ENCODE measurements around the gene TSC22D1. TPM values are rescaled to one million over a fixed set of nuclear protein-coding genes. Genes with fewer than 3 reads are reported as not detected.

The TSC22D1 gene
- total and polyA plus RNA-seq, 12 donors, result 28.5 to 113 (median 59.8) TPM

GRCh38 chr13:44437356-44438233, 138.5 kb downstream of the TSC22D1 start:
- Histone ChIP-seq H3K36me3 (replicated peaks in 1 of 2) (peaks cover 0 to 19% of the 10 kb centered on the region in 2 donors), H3K9me3 (replicated peaks in 1 of 3) (no peaks in the 10 kb centered on the region), H3K27me3 (no peaks in the 10 kb centered on the region), H3K27ac (peak overlapping the region in 4 of 5 donors; percentile 71 to 96 (median 92)), H3K4me1 (replicated peaks in 1 of 2) (peaks cover 4 to 33% of the 10 kb centered on the region in 2 donors), H3K4me3 (peak overlapping the region in 2 of 4 donors; percentile 66 to 75)
- intact Hi-C loops (cut with DNase I), result loop anchor here (5.0 to 10.0 kb wide), 5 partner anchors 193 to 390 kb away; no protein-coding TSS in a partner anchor
- WGBS, 4 donors, result 1 to 3% (median 2%) methylated on average over 5 of the region's 5 CpGs
- DNase-seq, result no peak
- TF ChIP-seq CTCF (IDR thresholded peaks at IDR 0.05) (peak; percentile 32 to 77 (median 58)), POLR2A (IDR thresholded peaks at IDR 0.05) (no peak)

GRCh38 chr13:44436589-44437337, 139.4 kb downstream of the TSC22D1 start:
- H3K36me3 ChIP-seq (replicated peaks in 1 of 2), result peaks cover 0 to 19% of the 10 kb centered on the region in 2 donors
- peak; percentile 98 to 100 for TF ChIP-seq POLR2A (IDR thresholded peaks at IDR 0.05)
- TF ChIP-seq CTCF (IDR thresholded peaks at IDR 0.05), result no peak
- H3K27ac ChIP-seq, result peak overlapping the region; percentile 65 to 96 (median 88)
- intact Hi-C loops (cut with DNase I), result loop anchor here (5.0 to 10.0 kb wide), 5 partner anchors 192 to 389 kb away; no protein-coding TSS in a partner anchor
- WGBS, 4 donors, result 0% methylated on average over 22 to 38 of the region's 38 CpGs
- H3K27me3 ChIP-seq, result no peaks in the 10 kb centered on the region
- peaks cover 4 to 37% of the 10 kb centered on the region in 2 donors for H3K4me1 ChIP-seq (replicated peaks in 1 of 2)
- peak; percentile 94 to 98 (median 96) for DNase-seq
- H3K9me3 ChIP-seq (replicated peaks in 1 of 3), result no peaks in the 10 kb centered on the region
- H3K4me3 ChIP-seq, result peak overlapping the region in 3 of 4 donors; percentile 66 to 85 (median 75)

GRCh38 chr13:44435919-44436510, 140.1 kb downstream of the TSC22D1 start:
- H3K9me3 ChIP-seq (replicated peaks in 1 of 3), result no peaks in the 10 kb centered on the region
- H3K4me1 ChIP-seq (replicated peaks in 1 of 2), result peaks cover 4 to 37% of the 10 kb centered on the region in 2 donors
- H3K27me3 ChIP-seq, result no peaks in the 10 kb centered on the region
- peak overlapping the region; percentile 72 to 96 (median 88) for H3K27ac ChIP-seq
- no peak for DNase-seq
- H3K4me3 ChIP-seq, result peak overlapping the region; percentile 18 to 85 (median 70)
- H3K36me3 ChIP-seq (replicated peaks in 1 of 2), result peaks cover 0 to 19% of the 10 kb centered on the region in 2 donors
- 0 to 3% (median 1%) methylated on average over 9 of the region's 9 CpGs for WGBS, 4 donors
- TF ChIP-seq POLR2A (IDR thresholded peaks at IDR 0.05) (no peak), CTCF (IDR thresholded peaks at IDR 0.05) (no peak)
- intact Hi-C loops (cut with DNase I), result loop anchor here (5.0 to 10.0 kb wide), 5 partner anchors 191 to 389 kb away; no protein-coding TSS in a partner anchor
